NCI-H226 (cell line): ENCODE results near the gene SCAMP4.
"Not testable (repeated sequence)": the region's sequence is repeated elsewhere in the genome, so short reads cannot be mapped to it uniquely, and the experiment has no call there.

Source experiments
- DNase-seq: peaks from one replicate; pipeline ENCODE4 v3.0.0-alpha.2; 2015

Gene SCAMP4

DNA sequence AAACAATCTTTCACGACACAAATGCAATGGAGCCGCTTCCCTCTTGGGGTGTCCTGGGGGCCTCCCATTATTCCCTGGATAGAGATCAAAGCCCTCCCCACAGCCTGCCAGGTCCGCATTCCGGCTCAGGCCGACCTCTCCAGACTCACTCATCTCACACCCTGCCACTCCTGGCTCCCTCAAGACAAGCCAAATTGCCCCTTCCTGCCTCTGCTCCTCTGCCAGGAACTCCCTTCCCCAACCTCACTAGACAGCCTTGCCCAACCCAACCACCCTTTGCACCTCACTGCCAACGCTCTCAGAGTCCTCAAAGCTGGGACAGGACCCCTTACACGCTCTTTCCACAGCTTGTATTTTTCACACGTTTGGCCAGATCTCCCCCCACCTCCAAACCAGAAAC is 21.4 kb upstream of the SCAMP4 start:
- no peak for DNase-seq

DNA sequence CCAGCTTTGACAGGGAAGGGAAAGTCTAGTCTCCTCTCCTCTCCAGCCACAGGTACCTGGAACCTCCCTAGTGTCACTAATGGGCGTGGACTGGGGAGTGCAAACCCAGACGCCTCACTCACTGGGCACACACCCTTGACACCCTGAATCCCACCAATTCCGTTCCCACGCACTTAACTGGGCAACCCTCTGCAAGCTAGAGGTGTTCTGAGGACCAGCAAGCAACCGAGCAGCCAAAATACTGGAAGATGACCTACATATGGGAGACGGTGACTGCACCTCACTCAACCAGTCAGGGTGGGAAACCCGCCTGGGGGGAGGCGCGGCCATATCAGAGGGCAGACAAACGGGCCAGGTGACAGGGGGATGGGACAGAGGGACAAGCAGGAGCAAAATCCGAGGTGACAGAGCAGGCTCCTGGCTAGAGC is 20.9 kb upstream of the SCAMP4 start:
- no peak for DNase-seq

DNA sequence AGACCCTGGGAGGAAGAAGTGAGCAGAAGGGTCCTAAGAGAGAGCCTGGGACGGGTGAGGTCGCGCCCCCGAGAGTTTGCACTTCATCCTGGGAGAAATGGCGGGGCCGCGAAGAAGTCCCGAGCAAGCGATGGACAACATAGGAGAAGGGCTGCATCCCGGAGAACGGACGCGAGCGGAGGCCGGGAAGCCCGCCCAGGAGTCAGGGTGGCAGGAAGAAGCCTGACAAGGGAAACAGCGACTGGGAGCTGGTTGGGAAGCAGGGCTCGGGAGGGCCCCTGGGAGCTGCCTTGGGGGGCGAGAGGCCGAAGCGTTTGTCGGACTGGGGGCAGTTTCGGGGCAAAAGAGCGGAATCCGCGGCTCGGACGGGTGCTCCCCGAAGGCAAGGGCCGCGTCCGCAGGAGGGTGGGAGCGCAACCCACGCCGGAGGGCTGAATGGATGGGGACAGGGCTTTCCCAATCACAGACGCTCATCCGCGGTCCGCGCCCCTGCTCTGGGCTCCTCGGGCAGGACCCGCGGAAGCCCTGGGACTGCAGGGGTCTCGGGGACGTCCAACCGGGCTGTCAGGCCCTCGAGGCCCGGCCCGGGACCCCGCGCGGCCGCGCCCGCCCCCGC is 20.4 kb upstream of the SCAMP4 start:
- DNase-seq: no peak

DNA sequence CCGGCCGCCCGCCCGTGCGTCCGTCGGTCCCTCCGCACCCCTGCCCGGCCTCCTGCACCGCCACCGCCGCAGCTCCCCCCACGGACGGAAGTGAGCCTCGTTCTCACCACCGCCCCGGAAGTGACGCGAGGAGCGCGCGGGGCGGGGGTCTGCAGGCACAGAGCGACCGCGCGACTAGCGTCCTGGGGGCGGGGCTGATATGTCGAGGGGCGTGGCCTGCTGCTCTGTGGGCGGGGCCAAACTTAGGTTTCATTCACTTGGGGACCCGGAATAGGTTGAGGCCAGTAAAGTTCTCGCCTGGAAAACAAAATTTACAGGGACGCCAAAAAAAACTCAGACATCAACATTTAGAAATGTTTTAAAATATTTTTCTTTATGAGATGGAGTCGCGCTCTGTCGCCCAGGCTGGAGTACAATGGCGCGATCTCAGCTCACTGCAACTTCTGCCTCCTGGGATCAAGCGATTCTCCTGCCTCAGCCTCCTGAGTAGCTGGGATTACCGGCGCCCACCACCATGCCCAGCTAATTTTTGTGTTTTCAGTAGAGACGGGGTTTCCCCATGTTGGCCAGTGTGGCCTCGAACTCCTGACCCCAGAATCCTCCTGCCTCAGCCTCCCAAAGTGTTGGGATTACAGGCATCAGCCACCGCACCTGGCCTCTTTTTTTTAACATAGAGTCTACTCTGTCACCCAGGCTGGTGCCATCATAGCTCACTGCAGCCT is 19.6 kb upstream of the SCAMP4 start, which contains the start of gene ABHD17A:
Gene ABHD17A (minus strand): TSS at position 99 of the 722 bp plus-strand sequence. CDS start 3,930 bp downstream, outside the sequence.
- peak; percentile 94 for DNase-seq

DNA sequence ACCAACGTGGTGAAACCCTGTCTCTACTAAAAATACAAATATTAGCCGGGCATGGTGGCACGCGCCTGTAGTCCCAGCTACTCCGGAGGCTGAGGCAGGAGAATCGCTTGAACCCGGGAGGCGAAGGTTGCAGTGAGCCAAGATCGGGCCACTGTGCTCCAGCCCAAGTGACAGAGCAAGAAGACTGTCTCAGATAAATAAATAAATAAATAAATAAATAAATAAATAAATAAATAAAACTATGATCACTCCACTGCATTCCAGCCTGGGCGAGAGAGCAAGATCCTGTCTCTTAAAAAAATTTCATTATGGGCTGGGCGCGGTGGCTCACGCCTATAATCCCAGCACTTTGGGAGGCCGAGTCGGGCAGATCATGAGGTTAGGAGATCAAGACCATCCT is 18.8 kb upstream of the SCAMP4 start:
- DNase-seq: not testable (repeated sequence)

DNA sequence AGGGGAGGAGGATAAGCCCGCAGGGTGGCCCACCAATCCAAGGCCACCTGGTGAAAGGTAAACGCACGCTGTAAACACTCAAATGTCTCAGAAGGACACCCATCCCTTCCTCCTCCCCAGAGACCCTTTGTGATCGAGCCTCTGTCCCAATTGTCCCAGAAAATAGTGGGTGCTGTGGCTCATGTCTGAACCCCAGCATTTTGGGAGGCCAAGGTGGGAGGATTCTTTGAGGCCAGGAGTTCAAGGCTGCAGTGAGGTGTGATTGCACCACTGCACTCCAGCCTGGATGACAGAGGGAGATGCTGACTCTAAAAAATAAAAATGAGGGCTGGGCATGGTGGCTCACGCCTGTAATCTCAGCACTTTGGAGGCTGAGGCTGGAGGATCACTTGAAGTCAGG is 16.8 kb upstream of the SCAMP4 start:
- no peak for DNase-seq

DNA sequence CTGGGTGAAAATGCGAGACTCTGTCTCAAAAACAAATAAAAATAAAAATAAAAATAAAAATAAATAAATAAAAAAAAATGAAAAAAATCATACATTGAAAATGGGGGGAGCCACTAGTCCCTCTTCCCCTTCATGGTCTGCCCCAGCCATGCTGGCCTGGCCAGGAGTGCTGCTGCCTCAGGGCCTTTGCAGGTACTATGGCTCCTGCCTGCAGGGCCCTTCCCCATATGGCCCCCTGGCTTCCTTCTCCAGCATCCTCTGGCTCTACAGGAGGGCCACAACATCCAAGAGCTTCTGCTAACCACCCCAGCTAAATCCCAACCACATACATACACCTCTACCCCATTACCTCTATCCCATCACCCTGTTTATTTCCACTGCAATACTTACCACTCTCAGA is 15.3 kb upstream of the SCAMP4 start:
- DNase-seq: no peak

DNA sequence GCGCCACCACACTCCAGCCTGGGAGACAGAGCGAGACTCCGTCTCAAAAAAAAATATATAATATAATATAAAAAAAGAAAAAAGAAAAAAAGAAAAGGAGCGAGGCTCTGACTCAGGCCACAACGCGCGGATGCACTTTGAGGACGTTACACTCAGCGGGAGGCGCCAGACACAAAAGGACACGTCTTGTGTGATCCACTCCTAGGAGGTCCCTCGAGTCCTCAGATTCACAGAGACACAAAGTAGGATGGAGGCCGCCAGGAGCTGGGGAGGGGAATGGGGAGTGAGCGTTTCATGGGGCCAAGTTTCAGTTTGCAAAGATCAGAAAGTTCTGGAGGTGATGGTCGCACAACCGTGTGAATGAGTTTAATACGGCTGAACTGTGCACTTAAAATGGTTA is 11.4 kb upstream of the SCAMP4 start:
- no peak for DNase-seq

DNA sequence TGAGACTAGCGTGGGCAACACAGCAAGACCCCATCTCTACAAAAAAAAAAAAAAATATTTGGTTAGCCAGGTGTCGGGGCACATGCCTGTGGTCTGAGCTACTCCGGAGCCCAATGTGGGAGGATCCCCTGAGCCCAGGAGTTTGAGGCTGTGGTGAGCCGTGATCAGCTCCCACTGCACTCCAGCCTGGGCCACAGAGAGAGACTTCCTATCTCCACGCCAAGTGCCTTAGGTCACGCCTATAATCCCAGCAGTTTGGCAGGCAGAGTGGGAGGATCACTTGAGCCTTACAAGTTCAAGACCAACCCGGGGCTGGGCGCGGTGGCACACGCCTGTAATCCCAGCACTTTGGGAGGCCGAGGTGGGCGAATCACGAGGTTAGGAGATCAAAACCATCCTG is 8.7 kb upstream of the SCAMP4 start:
- DNase-seq: peak; percentile 26

DNA sequence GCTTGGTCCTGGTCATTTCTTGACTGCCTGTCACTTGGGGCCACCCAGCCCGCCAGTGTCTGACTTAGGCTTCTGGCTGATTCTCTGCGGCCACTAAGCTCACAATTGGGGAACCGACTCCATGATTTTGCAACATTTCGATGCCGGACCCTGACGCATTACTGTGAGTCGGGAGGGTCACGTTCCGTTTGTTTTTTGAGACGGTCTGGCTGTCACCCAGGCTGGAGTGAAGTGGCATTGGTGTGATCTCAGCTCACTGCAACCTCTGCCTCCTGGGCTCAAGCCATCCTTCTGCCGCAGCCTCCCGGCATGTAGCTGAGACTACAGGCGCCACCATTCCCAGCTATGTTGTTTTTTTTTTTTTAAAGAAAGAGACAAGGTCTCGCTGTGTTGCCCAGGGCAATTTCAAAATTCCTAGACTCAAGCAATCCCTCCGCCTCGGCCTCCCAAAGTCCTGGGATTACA is 3.2 kb upstream of the SCAMP4 start:
- DNase-seq: no peak

DNA sequence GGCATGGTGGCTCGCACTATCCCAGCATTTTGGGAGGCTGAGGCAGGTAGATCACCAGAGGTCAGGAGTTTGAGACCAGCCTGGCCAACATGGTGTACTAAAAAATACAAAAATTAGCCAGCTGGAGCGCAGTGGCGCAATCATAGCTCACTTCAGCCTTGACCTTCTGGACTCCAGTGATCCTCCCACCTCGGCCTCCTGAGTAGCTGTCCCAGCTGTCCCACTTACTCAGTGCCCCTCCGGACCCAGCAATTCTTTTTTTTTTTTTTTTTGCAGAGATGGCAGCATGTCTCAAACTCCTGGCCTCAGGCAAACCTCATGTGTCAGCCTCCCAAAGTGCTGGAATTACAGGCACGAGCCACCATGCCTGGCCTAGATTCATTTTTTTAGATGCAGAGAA is 2.3 kb upstream of the SCAMP4 start:
- no peak for DNase-seq

DNA sequence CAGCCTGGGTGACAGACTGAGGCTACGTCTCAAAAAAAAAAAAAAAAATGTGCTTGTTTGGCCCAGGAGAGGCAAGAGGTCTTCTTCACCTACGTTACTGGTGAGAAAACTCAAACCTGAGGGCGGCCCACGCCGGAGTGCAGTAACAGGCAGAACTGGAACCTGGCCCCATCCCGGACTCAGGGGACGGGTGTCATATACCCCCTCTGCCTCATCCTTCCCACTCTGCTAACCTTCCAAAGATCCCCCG is 414 bp upstream of the SCAMP4 start:
- no peak for DNase-seq

DNA sequence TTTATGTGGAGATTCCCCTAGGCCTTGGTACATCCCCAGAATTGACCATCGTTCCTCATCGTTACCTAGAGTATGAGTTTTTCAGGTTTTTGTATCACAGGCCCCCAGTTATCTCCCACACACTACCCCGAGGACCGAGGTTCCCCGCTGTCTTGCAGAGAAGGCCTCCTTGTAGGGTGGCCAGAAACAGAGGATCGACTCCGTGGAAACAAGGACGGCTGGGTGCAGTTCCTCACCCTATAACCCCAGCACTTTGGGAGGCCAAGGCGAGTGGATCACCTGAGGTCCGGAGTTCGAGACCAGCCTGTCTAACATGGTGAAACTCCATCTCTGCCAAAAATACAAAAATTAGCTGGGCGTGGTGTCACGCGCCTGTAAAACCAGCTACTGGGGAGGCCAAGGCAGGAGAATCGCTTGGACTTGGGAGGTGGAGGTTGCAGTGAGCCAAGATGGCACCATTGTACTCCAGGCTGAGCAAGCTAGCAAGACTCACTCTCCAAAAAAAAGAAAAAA is 720 bp downstream of the SCAMP4 start:
- DNase-seq: no peak

DNA sequence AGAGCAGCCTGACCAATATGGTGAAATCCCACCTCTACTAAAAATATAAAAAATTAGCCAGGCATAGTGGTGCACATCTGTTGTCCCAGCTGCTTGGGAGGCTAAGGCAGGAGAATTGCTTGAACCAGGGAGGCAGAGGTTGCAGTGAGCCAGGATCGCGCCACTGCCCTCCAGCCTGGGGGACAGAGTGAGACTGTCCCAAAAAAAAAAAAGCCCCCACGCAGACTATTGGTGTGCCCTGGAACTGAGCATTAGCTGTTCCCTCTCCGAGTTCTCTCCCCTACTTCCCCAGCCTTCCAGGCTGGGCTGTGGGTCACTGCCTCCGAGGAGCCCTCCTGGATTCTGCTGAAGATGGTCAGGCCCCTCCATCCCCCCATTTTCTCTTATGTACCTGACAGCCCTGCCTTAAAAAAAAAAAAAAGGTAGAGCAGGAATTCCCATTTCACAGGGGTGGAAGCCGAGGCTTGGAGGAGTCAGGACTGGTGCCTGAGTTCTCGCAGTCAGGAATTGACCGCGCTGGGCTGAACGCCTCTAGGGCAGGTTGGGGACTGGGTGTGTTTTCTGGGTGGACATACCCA is 1.9 kb downstream of the SCAMP4 start:
- no peak for DNase-seq

DNA sequence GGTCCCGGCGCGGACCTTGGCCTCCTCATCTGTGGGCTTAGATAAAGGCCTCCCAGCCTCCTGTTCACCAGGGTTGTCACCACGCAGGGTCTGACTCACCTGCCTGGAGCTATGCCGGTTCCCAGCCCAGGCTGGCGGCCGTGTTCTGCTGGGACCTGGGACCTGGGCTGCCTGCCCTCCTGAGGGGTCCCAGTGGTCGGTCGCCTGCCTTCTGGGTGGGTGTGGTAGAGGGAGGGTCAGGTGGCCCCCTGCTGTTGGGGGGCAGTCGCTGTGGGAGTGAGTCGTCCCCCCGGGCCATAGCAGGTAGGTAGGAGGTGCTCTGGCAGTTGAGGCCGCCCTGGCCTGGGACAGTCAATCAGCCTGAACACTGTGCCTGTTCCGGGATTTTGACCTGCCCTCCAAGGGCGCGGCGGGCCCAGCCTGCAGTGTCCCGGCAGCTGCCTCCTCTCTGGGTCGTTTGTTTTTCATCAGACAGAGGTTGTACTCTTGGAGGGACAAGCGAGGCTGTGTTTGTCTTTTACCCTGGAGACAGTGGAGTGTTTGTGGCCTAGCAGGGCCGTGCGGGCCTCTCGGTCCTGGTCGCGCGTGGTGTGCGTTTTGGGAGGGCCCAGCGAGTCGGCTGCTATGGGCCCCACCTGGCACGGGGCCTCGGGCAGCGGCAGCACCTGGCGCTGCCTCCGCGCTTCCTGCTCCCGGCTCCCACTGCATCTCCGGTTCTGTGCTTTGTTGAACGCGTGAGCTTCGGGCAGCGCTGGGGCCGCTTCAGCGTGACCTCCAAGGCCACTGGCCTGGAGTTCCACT is 2.6 kb downstream of the SCAMP4 start:
- no peak for DNase-seq

DNA sequence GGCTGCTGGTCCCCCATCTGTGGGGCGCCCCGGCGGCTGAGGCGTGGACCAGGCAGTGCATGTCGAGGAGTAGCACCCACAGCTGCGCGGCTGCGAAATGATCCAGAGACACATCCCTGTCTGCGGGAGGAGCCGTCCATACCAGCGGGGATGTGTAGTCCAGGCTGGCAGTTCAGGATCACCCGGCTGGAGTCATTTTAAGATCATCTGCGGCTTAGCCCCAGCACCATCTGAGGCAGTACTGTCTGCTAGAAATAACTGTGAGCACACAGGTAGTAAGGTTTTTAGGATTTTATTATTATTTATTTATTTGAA is 3.1 kb downstream of the SCAMP4 start:
- DNase-seq: no peak

DNA sequence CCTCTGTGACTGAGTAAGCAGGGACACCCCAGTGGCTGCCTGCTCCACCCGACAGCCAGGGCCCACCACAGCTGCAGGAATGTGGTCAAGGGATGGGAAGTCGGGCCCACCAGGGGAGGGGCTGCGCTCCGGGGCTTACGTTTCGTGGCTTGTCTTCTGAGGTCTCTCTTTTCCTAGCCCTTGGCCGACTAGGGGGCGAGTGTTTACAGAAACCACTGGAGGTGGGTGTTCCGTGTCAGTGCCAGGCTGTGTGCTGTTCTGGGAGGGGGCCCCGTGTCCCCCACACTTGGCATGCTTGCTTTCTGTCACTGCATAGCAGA is 4.5 kb downstream of the SCAMP4 start:
- no peak for DNase-seq

DNA sequence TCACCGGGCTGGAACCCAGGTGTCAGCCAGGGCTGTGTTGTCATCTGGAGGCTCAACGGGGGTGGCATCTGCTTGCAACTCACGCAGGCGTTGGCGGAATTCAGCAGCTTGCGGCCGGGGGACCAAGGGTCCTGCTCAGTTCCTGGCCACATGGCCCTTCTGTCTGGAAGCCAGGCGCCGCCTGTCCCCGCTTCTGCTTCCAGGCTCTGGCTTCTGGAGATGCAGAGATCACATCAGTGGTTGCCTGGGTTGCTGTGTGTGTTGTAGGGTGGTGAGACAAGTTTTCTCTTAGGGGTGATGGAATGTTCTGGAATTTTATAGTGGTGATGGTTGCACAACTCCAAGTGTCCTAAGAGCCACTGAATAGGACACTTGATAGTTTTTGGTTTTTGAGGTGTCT is 5.0 kb downstream of the SCAMP4 start:
- DNase-seq: no peak

DNA sequence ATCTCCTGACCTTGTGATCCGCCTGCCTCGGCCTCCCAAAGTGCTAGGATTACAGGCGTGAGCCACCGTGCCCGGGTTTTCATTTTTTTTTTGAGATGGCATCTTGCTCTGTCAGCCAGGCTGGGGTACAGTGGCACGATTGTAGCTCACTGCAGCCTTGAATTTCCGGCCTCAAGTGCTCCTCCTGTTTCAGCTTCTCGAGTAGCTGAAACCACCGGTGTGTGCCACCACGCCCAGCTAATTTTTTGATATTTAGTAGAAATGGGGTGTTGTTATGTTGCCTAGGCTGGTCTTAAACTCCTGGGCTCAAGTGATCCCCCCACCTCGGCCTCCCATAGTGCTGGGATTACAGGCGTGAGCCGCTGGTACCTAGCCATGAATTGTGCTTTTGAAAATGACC is 5.9 kb downstream of the SCAMP4 start:
- no peak for DNase-seq

DNA sequence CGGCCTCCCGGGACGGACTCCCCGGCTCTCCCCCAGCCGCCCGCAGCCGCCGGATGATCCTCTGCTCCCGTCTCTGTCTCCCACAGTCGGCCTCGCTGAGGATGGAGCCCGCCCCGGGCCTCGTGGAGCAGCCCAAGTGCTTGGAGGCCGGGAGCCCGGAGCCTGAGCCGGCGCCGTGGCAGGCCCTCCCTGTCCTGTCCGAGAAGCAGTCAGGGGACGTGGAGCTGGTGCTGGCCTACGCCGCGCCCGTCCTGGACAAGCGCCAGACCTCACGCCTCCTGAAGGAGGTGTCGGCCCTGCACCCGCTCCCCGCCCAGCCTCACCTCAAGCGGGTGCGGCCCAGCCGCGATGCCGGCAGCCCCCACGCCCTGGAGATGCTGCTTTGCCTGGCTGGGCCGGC is 6.8 kb downstream of the SCAMP4 start:
- no peak for DNase-seq

DNA sequence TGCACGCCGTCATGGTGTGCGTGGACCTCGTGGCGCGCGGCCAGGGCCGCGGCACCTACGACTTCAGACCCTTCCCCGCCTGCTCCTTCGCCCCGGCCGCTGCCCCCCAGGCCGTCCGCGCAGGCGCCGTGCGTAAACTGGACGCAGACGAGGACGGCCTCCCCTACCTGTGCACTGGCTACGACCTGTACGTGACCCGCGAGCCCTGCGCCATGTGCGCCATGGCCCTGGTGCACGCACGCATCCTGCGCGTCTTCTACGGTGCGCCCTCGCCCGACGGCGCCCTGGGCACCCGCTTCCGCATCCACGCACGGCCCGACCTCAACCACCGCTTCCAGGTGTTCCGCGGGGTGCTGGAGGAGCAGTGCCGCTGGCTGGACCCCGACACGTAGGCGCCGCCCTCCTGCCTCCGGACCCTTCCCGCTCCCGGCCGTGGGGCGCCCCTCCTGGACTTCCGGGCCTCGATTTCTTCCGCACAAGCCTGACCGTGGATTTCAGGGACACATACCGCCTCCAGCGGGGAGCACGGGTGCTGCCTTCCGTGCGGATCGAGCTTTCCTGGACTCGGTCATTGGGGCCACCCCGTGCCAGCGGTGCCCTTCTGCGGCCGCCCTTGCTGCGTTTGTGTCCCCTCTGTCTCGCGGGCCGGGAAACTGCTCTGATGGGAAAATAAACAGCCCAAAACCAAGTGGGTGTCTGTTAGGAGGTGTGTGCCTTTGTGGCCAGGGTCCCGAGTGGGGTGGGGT is 7.7 kb downstream of the SCAMP4 start:
- no peak for DNase-seq

DNA sequence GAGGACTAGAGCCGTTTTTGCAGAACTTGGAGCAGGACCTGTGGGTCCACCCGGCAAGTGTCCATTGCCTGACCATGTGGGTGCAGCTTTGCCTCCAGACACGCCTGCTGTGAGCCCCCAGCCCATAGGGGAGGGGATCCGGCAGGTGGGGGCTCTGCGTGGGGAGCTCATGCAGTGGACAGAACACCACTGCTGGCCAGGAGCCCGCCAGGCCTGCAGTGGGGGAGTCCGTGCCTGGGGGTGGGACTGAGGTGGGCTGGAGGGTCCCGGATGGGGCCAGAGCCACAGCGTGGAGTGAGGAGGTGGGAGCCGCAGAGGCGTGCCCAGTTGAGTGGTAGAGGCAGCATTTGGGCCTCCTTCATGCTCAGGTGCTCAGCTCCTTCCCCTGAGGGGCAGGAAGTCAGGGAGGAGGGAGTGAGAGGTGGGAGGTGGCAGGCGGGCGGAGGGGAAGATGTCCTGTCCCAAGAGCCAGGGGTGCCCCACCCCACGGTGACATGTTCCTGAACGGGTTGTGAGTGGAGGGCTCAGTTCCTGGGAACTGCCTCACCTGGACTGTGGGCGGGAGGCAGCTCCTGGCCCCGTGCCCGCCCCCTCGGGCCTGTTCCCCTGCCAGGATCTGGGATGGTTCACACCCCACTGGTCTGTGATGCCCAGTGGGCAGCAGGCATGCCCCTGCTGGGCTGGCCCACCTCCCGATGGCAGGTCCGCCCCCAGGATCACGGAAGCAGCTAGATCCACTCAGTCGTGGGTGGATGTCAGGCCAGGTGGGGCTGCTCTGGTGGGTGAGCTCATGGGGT is 8.8 kb downstream of the SCAMP4 start:
- DNase-seq: no peak
